Stomach (tissue), 4 donors: Measurements from ENCODE around the gene PTPRD.

Source experiments
- CTCF ChIP-seq, 7 experiments: fragments of 450-650 bp in 4 of 7; fragments of 200-600 bp in 3 of 7; sonication (generic) in 3 of 7; IDR thresholded peaks; one replicate each; pipeline ENCODE4 v1.5.1; 2016 to 2019; ENCODE audit warnings: antibody characterized with exemption in 7 of 7, control low read depth in 2 of 7, mild to moderate bottlenecking in 1 of 7
- EP300 ChIP-seq: sonication (generic); formaldehyde crosslinking; IDR thresholded peaks from one replicate; pipeline ENCODE4 v1.6.1; 2017; ENCODE audit warnings: antibody characterized with exemption
- POLR2AphosphoS5 ChIP-seq, 3 donors: sonication (generic); formaldehyde crosslinking; IDR thresholded peaks; one replicate each; pipeline ENCODE4 v1.6.1; 2016; ENCODE audit warnings: antibody characterized with exemption in 3 of 3

GRCh38 chr9:8473244-8474020 is 2139.4 kb downstream of the PTPRD start:
- no peak for TF ChIP-seq POLR2AphosphoS5 (IDR thresholded peaks at IDR 0.05)
- no peak for TF ChIP-seq CTCF (IDR thresholded peaks at IDR 0.05)
- TF ChIP-seq EP300, result no peak
